HG03159 (cell line): ENCODE data around the gene EPB41.
"Not testable (repeated sequence)": the region's sequence is repeated elsewhere in the genome, so short reads cannot be mapped to it uniquely, and the experiment has no call there.

Experiments used
- ATAC-seq: cut with Tn5 transposase; IDR thresholded peaks from one replicate; pipeline ENCODE4 v1.9.1; 2021; ENCODE audit warnings: mild to moderate bottlenecking, moderate library complexity; ENCODE audit not compliant: unreplicated experiment

EPB41 gene

GRCh38 chr1:29124366-29125236, 210.2 kb downstream of the EPB41 start:
- no peak for ATAC-seq

GRCh38 chr1:29125237-29125641, 210.9 kb downstream of the EPB41 start:
- no peak for ATAC-seq

- no peak for ATAC-seq
Observed at GRCh38 chr1:29125788-29126187, 211.4 kb downstream of the EPB41 start.

GRCh38 chr1:29126198-29126597, 211.8 kb downstream of the EPB41 start:
- ATAC-seq: no peak

GRCh38 chr1:29128739-29129138, 214.4 kb downstream of the EPB41 start:
- ATAC-seq: no peak

GRCh38 chr1:29129916-29130315, 215.5 kb downstream of the EPB41 start:
- ATAC-seq: no peak

GRCh38 chr1:29131056-29131455, 216.7 kb downstream of the EPB41 start:
- ATAC-seq: not testable (repeated sequence)

- no peak for ATAC-seq
Observed at GRCh38 chr1:29133861-29134694, 219.7 kb downstream of the EPB41 start.

- no peak for ATAC-seq
Observed at GRCh38 chr1:29134695-29135028, 220.3 kb downstream of the EPB41 start.

GRCh38 chr1:29136391-29136915, 222.1 kb downstream of the EPB41 start:
- no peak for ATAC-seq

GRCh38 chr1:29142714-29143113, 228.3 kb downstream of the EPB41 start:
- no peak for ATAC-seq

- no peak for ATAC-seq
Observed at GRCh38 chr1:29144178-29144577, 229.8 kb downstream of the EPB41 start.

GRCh38 chr1:29145739-29146437, 231.5 kb downstream of the EPB41 start:
- no peak for ATAC-seq

GRCh38 chr1:29148656-29149491, 234.5 kb downstream of the EPB41 start:
- no peak for ATAC-seq

GRCh38 chr1:29150346-29150745, 236.0 kb downstream of the EPB41 start:
- ATAC-seq: not testable (repeated sequence)

GRCh38 chr1:29152046-29152805, 237.9 kb downstream of the EPB41 start:
- ATAC-seq: no peak

- ATAC-seq: no peak
Observed at GRCh38 chr1:29156543-29157268, 242.3 kb downstream of the EPB41 start.

- ATAC-seq: no peak
Observed at GRCh38 chr1:29157269-29157601, 242.9 kb downstream of the EPB41 start.

GRCh38 chr1:29159773-29160172, 245.4 kb downstream of the EPB41 start:
- no peak for ATAC-seq
